ENCODE results near the gene DPM1. TPM values are rescaled to one million over a fixed set of nuclear protein-coding genes. Genes with fewer than 3 reads are reported as not detected.
A peak's percentile ranks its signal among the peaks of the same experiment; 100 is the strongest.

Gene DPM1
- total RNA-seq, 4 donors from 2014 or later, result 3.2 to 42.9 (median 38.4) TPM

- TF ChIP-seq POLR2A (IDR thresholded peaks at IDR 0.05) (no peak), EP300 (IDR thresholded peaks at IDR 0.05; ENCODE audit: low read depth) (no peak), POLR2AphosphoS5 (IDR thresholded peaks at IDR 0.05) (no peak), CTCF (IDR thresholded peaks at IDR 0.05) (no peak)
- no peak for DNase-seq
- no peaks in the 10 kb centered on the region for H3K27me3 ChIP-seq
- H3K9me3 ChIP-seq, result no peaks in the 10 kb centered on the region
- WGBS, 2 donors (ENCODE audit: low coverage in 1 of 2), result 8 to 18% methylated on average over 7 of the region's 7 CpGs
- peaks cover 10 to 39% (median 28%) of the 10 kb centered on the region in 4 donors for H3K4me1 ChIP-seq
- peaks cover 0 to 18% (median 5%) of the 10 kb centered on the region in 4 donors for H3K36me3 ChIP-seq
- intact Hi-C loops (cut with DNase I; ENCODE audit: low total_unique reads) (no loop called here), in situ Hi-C loops (cut with MboI; ENCODE audit: low pct_ligation_motif_present in 1 of 4, low pct_unique_long_range_greater_than_20kb in 1 of 4, low sequenced_read_pairs in 3 of 4) (no loop called here)
- peak overlapping the region; percentile 60 to 92 (median 82) for H3K4me3 ChIP-seq
- peak overlapping the region in 3 of 4 donors; percentile 83 to 93 (median 90) for H3K27ac ChIP-seq
These were observed 1.1 kb downstream of the DPM1 start for GRCh38 chr20:50957276-50957675.

GRCh38 chr20:50953821-50954220 lies 4.5 kb downstream of the DPM1 start:
- in situ Hi-C loops (cut with MboI; ENCODE audit: low pct_ligation_motif_present in 1 of 4, low pct_unique_long_range_greater_than_20kb in 1 of 4, low sequenced_read_pairs in 3 of 4), result no loop called here
- TF ChIP-seq EP300 (IDR thresholded peaks at IDR 0.05; ENCODE audit: low read depth), result no peak
- TF ChIP-seq POLR2A (IDR thresholded peaks at IDR 0.05), result no peak
- no peak overlapping the region for H3K27ac ChIP-seq
- no peaks in the 10 kb centered on the region for H3K9me3 ChIP-seq
- no peak for DNase-seq
- H3K27me3 ChIP-seq, result no peaks in the 10 kb centered on the region
- intact Hi-C loops (cut with DNase I; ENCODE audit: low total_unique reads), result no loop called here
- no peak overlapping the region for H3K4me3 ChIP-seq
- peaks cover 5 to 22% (median 16%) of the 10 kb centered on the region in 4 donors for H3K4me1 ChIP-seq
- H3K36me3 ChIP-seq, result peaks cover 0 to 42% (median 17%) of the 10 kb centered on the region in 4 donors

- Histone ChIP-seq H3K36me3 (peaks cover 0 to 45% (median 18%) of the 10 kb centered on the region in 4 donors), H3K4me3 (no peak overlapping the region), H3K9me3 (no peaks in the 10 kb centered on the region), H3K4me1 (peaks cover 5 to 22% (median 16%) of the 10 kb centered on the region in 4 donors), H3K27me3 (no peaks in the 10 kb centered on the region), H3K27ac (no peak overlapping the region)
- 77 to 93% methylated on average over 2 of the region's 2 CpGs for WGBS, 2 donors (ENCODE audit: low coverage in 1 of 2)
- in situ Hi-C loops (cut with MboI; ENCODE audit: low pct_ligation_motif_present in 1 of 4, low pct_unique_long_range_greater_than_20kb in 1 of 4, low sequenced_read_pairs in 3 of 4) (no loop called here), intact Hi-C loops (cut with DNase I; ENCODE audit: low total_unique reads) (no loop called here)
- TF ChIP-seq CTCF (IDR thresholded peaks at IDR 0.05) (no peak), POLR2AphosphoS5 (IDR thresholded peaks at IDR 0.05) (no peak), POLR2A (IDR thresholded peaks at IDR 0.05) (no peak), EP300 (IDR thresholded peaks at IDR 0.05; ENCODE audit: low read depth) (no peak)
- no peak for DNase-seq
These were observed 5.1 kb downstream of the DPM1 start for GRCh38 chr20:50953196-50953595.

GRCh38 chr20:50948132-50948785 lies 10.1 kb downstream of the DPM1 start:
- no peak for TF ChIP-seq POLR2AphosphoS5 (IDR thresholded peaks at IDR 0.05)
- TF ChIP-seq POLR2A (IDR thresholded peaks at IDR 0.05), result no peak
- TF ChIP-seq CTCF (IDR thresholded peaks at IDR 0.05), result no peak
- TF ChIP-seq EP300 (IDR thresholded peaks at IDR 0.05; ENCODE audit: low read depth), result no peak
- 87 to 89% methylated on average over 3 to 4 of the region's 4 CpGs for whole genome bisulfite sequencing, 2 donors (ENCODE audit: low coverage in 1 of 2)
- H3K4me1 ChIP-seq, result no peaks in the 10 kb centered on the region
- no peaks in the 10 kb centered on the region for H3K9me3 ChIP-seq
- no peak for DNase-seq
- H3K4me3 ChIP-seq, result no peak overlapping the region
- peaks cover 0 to 78% (median 35%) of the 10 kb centered on the region in 4 donors for H3K36me3 ChIP-seq
- in situ Hi-C loops (cut with MboI; ENCODE audit: low pct_ligation_motif_present in 1 of 4, low pct_unique_long_range_greater_than_20kb in 1 of 4, low sequenced_read_pairs in 3 of 4) (no loop called here), intact Hi-C loops (cut with DNase I; ENCODE audit: low total_unique reads) (no loop called here)
- H3K27me3 ChIP-seq, result no peaks in the 10 kb centered on the region
- H3K27ac ChIP-seq, result no peak overlapping the region
